CD4-positive, alpha-beta T cell (primary cell): ENCODE data around the gene SPCS3. TPM values are rescaled to one million over a fixed set of nuclear protein-coding genes. Genes with fewer than 3 reads are reported as not detected.

Experiments
- ATAC-seq: fragments of 200-7000 bp; cut with Tn5 transposase; one replicate; pipeline ENCODE4 v1.10.0; 2022; ENCODE audit warnings: mild to moderate bottlenecking; ENCODE audit not compliant: poor library complexity
- CTCF ChIA-PET: fragments of 350-600 bp; sonication (Branson Sonifier 250); formaldehyde crosslinking; loops from one replicate; lab custom pipeline; 2021; ENCODE audit warnings: antibody characterized with exemption, inconsistent platforms; lab: Charles Lee
- POLR2A ChIA-PET: fragments of 350-600 bp; sonication (Branson Sonifier 250); formaldehyde crosslinking; loops from one replicate; lab custom pipeline; 2021; ENCODE audit warnings: antibody characterized with exemption, inconsistent platforms; lab: Charles Lee
- DNase-seq, 14 experiments: peaks; one replicate each; pipeline ENCODE4 v3.0.0-alpha.2; 2013 to 2020; ENCODE audit warnings: mixed read lengths in 2 of 14
- H3K27ac ChIP-seq, 2 donors: one replicate each; pipeline versions ENCODE4 v1.5.1 to v1.7.0; 2013; ENCODE audit warnings: low read length in 2 of 2, low read depth in 1 of 2, mild to moderate bottlenecking in 1 of 2
- H3K27me3 ChIP-seq, 2 experiments: 1 replicate in 1 of 2; 2 replicates in 1 of 2; pipeline versions ENCODE4 v1.6.1 to v1.7.0; 2013; ENCODE audit warnings: low read length in 2 of 2, control low read depth in 1 of 2, mild to moderate bottlenecking in 1 of 2, moderate library complexity in 1 of 2; ENCODE audit not compliant: insufficient read depth in 2 of 2, control insufficient read depth in 1 of 2
- H3K36me3 ChIP-seq: one replicate; pipeline ENCODE4 v1.6.1; 2013; ENCODE audit warnings: low read length, control low read depth; ENCODE audit not compliant: insufficient read depth
- H3K4me1 ChIP-seq: one replicate; pipeline ENCODE4 v1.6.1; 2013; ENCODE audit warnings: low read length, control low read depth; ENCODE audit not compliant: insufficient read depth
- H3K4me3 ChIP-seq: one replicate; pipeline ENCODE4 v1.5.1; 2013; ENCODE audit warnings: mild to moderate bottlenecking, low read length, moderate library complexity
- H3K9me3 ChIP-seq, 2 experiments: 1 replicate in 1 of 2; 2 replicates in 1 of 2; pipeline versions ENCODE4 v1.6.1 to v1.7.0; 2013; ENCODE audit warnings: low read length in 2 of 2, mild to moderate bottlenecking in 2 of 2, control low read depth in 1 of 2, moderate library complexity in 1 of 2; ENCODE audit not compliant: control insufficient read depth in 1 of 2, insufficient read depth in 1 of 2
- H3K27ac Mint-ChIP-seq: one replicate; pipeline ENCODE4 v1.8.0; 2020; ENCODE audit warnings: mixed read lengths
- H3K27me3 Mint-ChIP-seq: one replicate; pipeline ENCODE4 v1.8.0; 2021; ENCODE audit warnings: mixed read lengths
- H3K36me3 Mint-ChIP-seq: one replicate; pipeline ENCODE4 v1.8.0; 2021; ENCODE audit warnings: low read depth, mixed read lengths
- H3K4me1 Mint-ChIP-seq: one replicate; pipeline ENCODE4 v1.8.0; 2021; ENCODE audit warnings: low read depth, mixed read lengths
- H3K4me3 Mint-ChIP-seq: one replicate; pipeline ENCODE4 v1.8.0; 2020; ENCODE audit warnings: mild to moderate bottlenecking, mixed read lengths
- H3K9me3 Mint-ChIP-seq: one replicate; pipeline ENCODE4 v1.8.0; 2020; ENCODE audit warnings: mixed read lengths
- CTCF ChIP-seq: fragments of 200-600 bp; IDR thresholded peaks from one replicate; pipeline ENCODE4 v1.8.0; 2022; ENCODE audit warnings: antibody characterized with exemption, mild to moderate bottlenecking
- intact Hi-C, 2 experiments: fragments of 100-400 bp; cut with DNase I in 1 of 2; cut with micrococcal nuclease in 1 of 2; formaldehyde crosslinking; loops; one replicate each; pipeline versions ENCODE4 v1.15.1 to v1.9.0; 2023 to 2025; cut with DNase I, micrococcal nuclease
- total RNA-seq, 174 experiments: library from RNA in 2 of 174; stranded (reverse) in 2 of 174; gene quantifications; one replicate each; pipeline ENCODE4 v1.2.3 and lab custom pipeline; 2021 to 2026

Gene SPCS3
- total RNA-seq, 2 experiments from 2014 or later: 149 TPM

GRCh38 chr4:176306837-176307665 lies 12.7 kb upstream of the SPCS3 start:
- no peaks in the 10 kb centered on the region for H3K9me3 ChIP-seq
- ChIA-PET POLR2A (no interaction called here), CTCF (no interaction called here)
- DNase-seq: no peak
- no peak overlapping the region for H3K4me3 ChIP-seq
- intact Hi-C loops: no loop called here
- H3K27me3 ChIP-seq: peaks cover 16 to 31% of the 10 kb centered on the region in 2 experiments
- peaks cover 54% of the 10 kb centered on the region for H3K27me3 Mint-ChIP-seq
- H3K4me1 ChIP-seq: no peaks in the 10 kb centered on the region
- no peak overlapping the region for H3K27ac Mint-ChIP-seq
- TF ChIP-seq CTCF: no peak
- no peaks in the 10 kb centered on the region for H3K36me3 ChIP-seq
- no peak overlapping the region for H3K27ac ChIP-seq
- ATAC-seq: no peak
- no peak overlapping the region for H3K4me3 Mint-ChIP-seq
- H3K4me1 Mint-ChIP-seq: no peaks in the 10 kb centered on the region
- H3K36me3 Mint-ChIP-seq: no peaks in the 10 kb centered on the region
- H3K9me3 Mint-ChIP-seq: no peaks in the 10 kb centered on the region

DNA sequence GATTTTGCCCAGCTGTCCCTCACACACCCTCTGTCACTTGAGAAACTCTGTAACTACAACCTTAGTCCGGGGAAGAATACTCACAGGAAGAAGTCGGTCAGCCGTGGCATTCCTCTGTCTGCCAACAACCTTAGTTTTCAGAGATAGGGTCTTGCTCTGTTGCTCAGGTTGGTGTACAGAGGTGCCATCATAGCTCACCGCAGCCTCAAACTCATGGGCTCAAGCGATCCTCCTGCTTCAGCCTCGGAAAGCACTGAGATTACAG lies 12.2 kb upstream of the SPCS3 start:
- DNase-seq (no peak), ATAC-seq (no peak)
- no peak for TF ChIP-seq CTCF
- no peak overlapping the region for H3K4me3 ChIP-seq
- H3K36me3 ChIP-seq: no peaks in the 10 kb centered on the region
- ChIA-PET POLR2A (no interaction called here), CTCF (no interaction called here)
- H3K27ac Mint-ChIP-seq: no peak overlapping the region
- no peaks in the 10 kb centered on the region for H3K9me3 Mint-ChIP-seq
- H3K27me3 Mint-ChIP-seq: peaks cover 49% of the 10 kb centered on the region
- no peaks in the 10 kb centered on the region for H3K4me1 Mint-ChIP-seq
- H3K27me3 ChIP-seq: peaks cover 16 to 31% of the 10 kb centered on the region in 2 experiments
- no peaks in the 10 kb centered on the region for H3K36me3 Mint-ChIP-seq
- intact Hi-C loops: no loop called here
- H3K27ac ChIP-seq: no peak overlapping the region
- H3K4me3 Mint-ChIP-seq: no peak overlapping the region
- no peaks in the 10 kb centered on the region for H3K4me1 ChIP-seq
- H3K9me3 ChIP-seq: no peaks in the 10 kb centered on the region

GRCh38 chr4:176308441-176308840 lies 11.3 kb upstream of the SPCS3 start:
- no peak overlapping the region for H3K4me3 Mint-ChIP-seq
- ATAC-seq (no peak), DNase-seq (no peak)
- H3K36me3 Mint-ChIP-seq: no peaks in the 10 kb centered on the region
- H3K4me3 ChIP-seq: no peak overlapping the region
- no peak overlapping the region for H3K27ac ChIP-seq
- no peaks in the 10 kb centered on the region for H3K36me3 ChIP-seq
- no peaks in the 10 kb centered on the region for H3K9me3 Mint-ChIP-seq
- peaks cover 42% of the 10 kb centered on the region for H3K27me3 Mint-ChIP-seq
- peaks cover 11 to 24% of the 10 kb centered on the region in 2 experiments for H3K27me3 ChIP-seq
- TF ChIP-seq CTCF: no peak
- CTCF ChIA-PET: no interaction called here
- H3K9me3 ChIP-seq: no peaks in the 10 kb centered on the region
- no peaks in the 10 kb centered on the region for H3K4me1 Mint-ChIP-seq
- no peak overlapping the region for H3K27ac Mint-ChIP-seq
- intact Hi-C loops: no loop called here
- POLR2A ChIA-PET: interaction anchor here (1.2 kb wide), 1 partner anchor 113 kb away, joined by 4 read pairs; the partner anchor contains the start of gene SPATA4
- no peaks in the 10 kb centered on the region for H3K4me1 ChIP-seq
